HG02870 (cell line): ENCODE data around the gene PPP2R2B.

Experiments used
- ATAC-seq: cut with Tn5 transposase; IDR thresholded peaks from one replicate; pipeline ENCODE4 v1.9.1; 2021; ENCODE audit warnings: mild to moderate bottlenecking, moderate library complexity; ENCODE audit not compliant: unreplicated experiment

PPP2R2B gene

DNA sequence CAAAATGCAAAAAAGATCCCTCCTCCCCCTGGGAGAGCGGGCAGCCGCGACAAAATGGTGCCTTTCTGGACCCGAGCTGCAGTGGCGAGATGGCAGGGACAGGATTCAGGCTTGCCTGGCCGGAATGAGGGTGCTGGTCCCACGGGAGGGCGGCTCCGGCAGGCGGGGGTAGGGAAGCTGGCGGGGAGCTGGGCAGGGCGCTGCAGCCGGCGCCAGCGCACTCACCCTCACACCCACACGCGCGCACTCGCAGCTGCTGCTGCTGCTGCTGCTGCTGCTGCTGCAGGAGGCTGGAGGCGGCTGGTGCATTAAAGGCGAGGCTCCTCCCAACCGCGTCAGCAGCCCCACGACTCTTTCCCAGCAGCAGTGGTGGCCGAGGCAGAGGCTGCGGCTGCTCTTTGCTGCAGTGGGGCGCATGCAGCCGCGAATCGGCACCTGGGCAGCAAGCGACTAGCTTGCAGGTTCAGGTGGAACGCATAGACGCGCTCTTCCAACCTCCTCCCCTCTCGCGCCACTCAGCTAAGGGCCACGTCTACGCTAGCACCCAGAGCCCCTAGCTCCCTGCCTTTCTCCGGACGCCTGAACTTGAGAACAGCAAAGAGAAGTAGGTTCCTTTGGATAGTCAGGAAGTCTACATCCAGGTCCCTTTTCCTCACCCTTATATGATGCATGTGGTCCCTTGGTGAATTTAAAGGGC, at the start of gene PPP2R2B:
Gene PPP2R2B (minus strand): TSS at position 282 of the 697 bp plus-strand sequence.
- ATAC-seq, result no peak

DNA sequence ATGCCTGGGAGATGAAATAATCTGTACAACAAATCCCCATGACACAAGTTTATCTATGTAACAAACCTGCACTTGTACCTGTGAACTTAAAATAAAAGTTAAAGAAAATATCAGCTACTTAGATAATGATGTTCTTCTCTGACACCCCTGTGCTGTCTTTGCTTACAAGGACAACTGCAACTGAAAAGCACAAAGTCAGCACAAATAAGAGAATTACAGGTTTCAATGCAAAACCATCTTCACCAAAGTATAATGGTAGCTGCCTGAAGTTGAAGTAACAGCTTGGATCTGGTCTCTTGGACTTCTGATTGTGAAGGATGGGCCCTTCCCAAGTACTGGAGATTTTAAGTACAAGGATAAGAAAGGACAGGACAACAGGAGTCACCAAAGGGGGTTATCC, 45.6 kb upstream of the PPP2R2B start:
- ATAC-seq, result no peak

DNA sequence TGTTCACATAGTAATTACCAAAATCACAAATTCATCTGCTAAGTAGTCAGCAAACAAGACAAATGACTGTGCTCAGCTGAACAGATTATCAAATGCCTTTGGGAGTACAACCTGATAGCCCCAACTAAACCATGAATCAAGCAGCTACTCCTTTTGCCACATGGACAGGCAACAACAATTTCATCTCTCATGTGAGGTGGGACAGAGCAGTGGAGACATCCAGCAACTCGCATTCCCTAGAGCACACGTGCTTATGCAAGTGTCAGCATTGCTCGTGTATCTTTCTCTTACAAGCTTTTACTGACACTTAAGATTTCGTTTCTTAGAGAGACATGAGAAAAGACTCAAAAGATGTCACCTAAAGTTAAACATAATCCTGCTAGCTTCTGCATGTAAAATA, 42.7 kb upstream of the PPP2R2B start:
- ATAC-seq, result no peak

DNA sequence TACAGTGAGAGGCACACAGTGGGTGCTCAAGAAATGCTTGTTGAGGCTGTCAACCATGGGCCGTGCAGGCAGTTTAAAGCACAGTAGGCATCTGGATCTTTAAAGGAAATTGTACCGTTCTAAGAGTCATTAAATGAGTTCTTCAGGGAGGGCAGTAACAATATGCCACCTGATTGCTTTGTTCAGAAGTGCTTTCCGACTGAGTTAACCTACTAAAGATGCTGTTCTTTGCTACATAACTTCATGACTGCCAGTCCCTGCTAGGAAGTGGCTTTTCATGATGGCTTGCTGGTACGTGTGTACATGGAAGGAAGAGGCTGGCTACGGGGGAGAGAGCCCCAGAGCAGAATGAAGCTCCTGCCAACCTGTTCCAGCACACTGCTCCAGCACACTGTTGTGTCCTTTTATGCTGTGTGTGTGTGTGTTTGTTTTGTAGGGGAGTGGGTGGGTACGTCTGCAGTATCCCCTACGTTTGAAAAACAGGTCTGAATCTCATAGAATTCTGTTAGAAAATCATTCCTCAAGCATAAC, 41.9 kb upstream of the PPP2R2B start:
- ATAC-seq, result no peak

DNA sequence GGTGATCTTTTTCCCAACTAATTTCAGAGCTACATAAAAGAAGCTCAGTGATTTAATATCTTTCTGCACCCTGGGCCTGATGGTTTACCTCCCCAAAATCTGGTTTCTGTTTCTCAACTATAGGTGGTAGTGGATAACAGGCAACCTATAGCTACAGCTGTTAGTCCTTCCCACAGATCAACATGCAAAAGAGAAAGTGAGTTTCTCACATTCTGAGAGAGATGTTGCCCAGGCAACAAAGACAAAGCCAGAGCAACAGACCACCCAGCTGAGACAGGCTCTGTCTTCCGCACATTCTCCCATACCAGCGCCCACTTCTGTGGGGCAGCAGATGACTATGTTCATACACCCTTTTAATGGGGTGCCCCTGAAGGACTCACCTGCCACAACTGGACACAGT, 40.7 kb upstream of the PPP2R2B start:
- ATAC-seq, result no peak

DNA sequence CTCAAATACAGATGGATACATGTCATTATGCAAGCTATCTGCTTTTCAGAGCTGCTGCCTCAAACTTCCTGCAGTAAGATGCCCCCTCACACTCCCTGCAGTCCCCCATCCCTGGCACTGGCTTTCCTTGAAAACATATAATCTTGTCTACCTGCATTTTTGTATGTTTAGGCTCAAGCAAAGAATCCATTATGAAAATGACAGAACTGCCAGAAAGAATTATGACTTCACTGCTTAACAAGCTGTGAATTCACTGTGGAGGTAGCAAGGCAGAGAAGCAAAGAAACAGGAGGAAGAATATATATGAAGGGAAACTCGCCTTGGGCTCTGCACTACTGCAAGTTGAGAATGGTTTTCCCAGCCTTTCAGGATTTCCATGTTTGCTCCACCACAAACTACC, 39.4 kb upstream of the PPP2R2B start:
- ATAC-seq, result no peak

DNA sequence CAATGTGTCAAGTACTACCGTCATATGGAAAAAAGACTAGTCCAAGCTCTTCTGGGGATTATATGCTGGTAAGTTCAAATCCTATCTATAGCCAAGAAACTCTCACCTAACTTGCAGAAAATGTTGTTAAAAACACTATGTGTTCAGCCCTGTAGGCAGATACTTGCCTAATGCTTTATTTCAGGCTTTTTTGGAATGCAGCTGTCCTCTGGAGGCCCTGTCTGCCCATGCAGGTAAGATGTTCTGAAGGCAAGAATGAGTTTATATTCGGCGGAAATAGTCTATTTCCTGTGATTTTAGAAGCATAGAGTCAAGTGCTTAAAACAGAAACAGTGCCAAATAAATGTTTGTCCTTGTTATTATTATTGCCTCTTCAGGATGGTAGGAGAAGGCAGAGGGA, 34.3 kb upstream of the PPP2R2B start:
- no peak for ATAC-seq

DNA sequence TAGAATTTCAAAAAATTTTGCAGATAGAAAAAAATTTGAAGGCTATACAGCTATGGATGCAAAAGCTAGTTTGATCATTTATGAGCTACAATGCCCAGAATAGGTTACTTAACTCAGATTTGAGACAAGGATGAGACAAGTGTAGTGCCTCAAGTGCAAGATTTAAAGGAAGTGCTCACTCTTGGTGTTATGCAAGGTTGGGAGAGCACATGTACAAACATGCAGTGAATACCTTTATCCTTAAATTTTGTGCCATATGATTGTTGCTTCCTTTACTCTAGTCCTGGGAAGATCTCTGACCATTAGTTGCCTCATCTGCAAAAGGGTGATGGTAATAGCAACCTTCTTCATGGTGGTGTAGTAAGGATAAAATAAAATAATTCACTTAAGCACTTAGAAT, 31.7 kb upstream of the PPP2R2B start:
- ATAC-seq, result no peak

DNA sequence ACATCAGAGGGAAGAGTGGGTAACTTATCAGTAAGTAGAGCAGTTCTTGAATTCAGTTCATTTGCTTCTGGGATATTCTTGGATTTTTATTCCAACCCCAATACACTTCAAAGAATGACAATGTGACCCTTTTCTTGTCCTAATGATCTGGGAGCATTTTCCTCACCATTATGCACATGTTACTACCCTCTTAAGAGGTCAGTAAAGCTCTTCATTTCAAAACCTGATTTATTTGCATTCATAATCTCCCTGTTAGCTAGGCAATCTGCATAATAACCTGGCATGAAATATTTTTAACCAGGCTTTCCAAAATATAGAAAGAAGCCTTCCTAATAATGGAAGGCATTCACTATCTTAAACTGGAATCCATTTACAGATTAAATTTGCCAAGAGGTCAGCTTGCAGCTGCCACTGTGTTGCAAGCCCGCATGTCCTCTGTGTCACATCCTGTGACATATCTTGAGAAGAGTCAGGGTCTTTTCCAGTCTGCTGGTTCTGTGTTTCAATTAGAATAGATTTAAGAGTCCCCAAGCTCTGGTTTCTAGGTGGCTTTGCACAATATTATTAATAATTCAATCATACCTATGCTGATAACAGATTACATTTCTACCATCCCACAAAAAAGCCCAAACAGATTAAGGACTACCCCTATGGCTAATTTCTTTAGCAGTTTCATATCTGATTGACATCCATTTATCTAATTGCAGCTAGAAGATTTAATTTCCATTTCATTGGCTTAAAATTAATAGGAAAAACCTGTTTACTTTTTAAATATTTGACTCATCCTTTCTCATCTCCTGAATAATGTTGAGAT, 30.9 kb upstream of the PPP2R2B start:
- ATAC-seq, result no peak

DNA sequence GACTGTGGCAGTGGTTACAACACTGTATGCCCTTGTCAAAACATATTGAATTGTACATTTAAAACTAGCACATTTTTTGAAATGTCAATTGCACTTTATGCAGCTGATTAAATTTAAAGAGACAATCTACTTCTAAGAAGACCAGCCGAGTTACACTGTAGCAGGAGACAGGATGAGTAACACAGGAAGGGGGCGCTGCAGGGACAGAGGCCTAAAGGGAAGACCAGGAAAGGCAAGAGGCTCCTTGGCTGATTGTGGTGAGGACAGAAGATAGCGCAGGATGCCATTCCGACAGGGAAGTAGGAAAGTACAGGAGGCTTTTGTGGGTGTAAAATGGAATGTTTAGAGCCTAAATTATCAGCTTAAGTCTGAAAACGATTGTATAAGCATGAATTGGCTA, 28.2 kb upstream of the PPP2R2B start:
- ATAC-seq, result no peak

DNA sequence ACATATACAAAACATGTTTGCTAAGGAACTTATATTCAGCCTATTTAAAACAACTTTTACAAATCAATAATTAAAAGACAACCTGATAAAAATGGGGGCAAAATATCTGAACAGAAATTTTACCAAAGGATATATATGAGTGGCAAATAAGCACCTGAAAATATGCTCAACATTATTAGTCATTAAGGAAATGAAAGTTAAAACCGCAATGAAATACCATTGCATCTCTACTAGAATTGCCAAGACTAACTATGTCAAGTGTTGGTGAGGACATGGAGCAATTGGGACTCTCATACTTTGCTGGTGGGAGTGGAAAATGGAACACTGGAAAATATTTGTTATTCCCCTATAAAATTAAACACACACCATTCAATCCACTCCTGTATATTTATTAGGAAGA, 26.3 kb upstream of the PPP2R2B start:
- ATAC-seq, result no peak

DNA sequence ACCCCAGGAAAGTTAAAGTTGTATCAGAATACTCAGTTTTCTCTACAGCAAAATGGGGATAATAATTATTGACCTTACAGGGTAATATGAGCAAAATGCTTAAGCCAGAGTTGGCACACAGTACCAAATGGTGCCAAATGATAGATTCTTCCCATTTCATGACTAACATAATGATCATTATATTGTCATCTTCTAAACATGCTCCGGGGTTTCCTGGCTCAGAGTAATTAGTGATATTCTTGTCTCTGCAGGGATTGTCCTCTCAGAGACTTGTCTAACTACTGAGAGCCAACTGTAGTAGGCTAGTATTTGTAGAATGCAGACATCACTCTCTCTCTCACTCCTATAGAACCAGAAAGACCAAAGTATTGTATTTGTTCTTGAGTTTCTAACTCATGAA, 25.2 kb upstream of the PPP2R2B start:
- ATAC-seq, result no peak

DNA sequence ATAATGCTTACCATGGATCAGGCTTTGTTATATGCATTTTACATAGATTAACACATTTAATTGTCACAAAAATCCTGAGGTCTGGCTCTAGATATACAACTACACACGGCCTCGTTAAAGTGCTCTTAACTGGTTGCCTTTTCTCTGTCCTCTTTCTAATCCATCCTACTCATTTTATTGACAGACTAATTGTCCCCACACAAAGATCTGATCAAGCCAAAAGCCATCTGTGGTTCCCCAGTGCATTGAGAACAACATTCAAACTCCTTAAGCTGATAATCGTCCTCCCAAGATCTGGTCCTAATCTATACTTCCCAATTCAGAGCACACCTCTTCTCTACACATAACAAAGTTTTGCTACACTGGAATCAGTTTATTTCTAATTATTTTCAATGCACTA, 23.9 kb upstream of the PPP2R2B start:
- ATAC-seq, result no peak

DNA sequence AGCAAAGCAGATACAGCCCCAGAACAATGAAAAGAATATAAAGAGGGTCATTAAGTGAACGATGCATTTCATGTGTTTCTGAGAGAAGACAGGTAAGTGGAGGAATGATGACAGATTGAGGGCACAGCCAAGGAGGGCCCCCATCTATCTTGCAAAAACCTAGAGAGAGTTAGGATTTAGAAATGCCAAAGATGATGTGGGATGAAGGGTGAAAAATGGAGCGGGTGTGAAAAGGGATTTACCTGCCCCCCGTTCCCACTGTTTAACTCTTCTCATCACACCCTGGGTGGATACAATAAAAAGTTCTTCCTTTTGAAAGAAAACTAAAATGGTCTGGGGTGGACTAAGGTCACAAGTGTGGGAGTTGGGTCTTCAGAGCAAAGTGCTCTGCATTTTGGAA, 18.5 kb upstream of the PPP2R2B start:
- ATAC-seq, result no peak

DNA sequence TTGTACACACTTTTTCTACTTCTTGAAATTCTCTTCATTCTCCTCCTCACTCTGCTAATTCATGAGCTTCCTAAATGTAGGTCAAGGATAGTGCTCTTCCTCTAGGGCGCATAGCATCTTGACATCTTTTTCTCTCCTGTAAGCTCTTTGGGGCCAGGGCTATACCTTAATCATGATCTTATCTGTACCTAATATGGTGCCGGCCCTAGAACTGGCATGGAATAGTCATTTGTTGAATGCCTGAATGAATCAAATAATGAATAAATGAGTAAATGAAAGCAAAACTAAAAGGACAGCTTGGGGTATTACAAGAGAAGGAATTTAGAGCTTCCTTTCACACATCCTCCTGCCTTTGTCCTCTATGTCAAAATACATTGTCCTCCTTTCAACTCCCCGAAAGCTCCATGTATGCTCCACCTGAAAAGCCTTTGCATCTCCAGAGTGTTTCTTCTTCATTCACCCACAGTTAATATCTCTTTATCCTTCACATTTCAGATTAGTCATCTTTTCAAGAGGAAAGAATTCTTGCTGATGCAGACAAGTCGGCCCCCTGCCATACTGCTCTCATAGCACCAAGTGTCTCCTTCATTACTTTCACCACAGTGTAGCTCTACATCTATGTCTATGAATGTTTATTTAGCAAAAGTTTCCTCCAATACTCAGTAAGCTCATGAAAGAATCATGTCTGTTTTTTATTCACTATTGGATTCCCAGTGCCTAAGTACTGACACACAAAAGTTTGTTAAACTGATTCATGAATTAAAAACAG, 16.4 kb upstream of the PPP2R2B start:
- ATAC-seq, result no peak

DNA sequence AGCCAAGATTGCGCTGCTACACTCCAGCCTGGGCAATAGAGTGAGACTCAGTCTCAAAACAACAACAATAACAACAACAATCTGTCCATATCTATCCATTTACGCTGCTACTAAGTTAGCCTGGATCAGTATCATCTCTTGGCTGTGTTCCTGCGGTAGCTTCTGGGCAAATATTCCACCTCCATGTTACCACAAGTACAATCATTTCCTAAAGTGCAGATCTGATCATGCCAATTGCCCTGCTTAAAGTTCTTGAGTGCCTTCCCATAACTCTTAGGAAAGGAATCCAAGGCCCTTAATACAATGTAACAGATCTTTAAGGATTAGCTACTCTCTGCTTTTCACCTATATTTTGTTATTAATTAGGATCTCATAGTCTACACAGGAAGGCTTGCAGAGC, 15.4 kb upstream of the PPP2R2B start:
- no peak for ATAC-seq

DNA sequence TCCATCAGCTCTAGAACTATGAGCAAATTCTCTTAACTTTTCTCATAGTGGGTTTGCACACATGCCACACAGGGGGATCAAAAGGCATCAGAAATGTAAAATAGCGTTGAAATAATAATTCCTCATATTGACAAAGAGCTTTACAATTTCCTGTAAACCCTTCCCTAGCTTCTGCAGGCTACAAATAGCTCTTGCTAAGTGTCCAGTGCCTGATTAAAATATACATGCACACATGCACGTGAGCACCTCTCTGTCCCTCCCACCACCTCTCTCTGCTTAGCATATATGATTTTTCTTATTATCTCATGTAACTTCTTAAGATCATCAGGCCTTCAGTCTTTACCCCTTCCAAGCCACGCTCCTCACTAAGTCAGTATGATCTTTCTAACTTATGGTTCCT, 13.7 kb upstream of the PPP2R2B start:
- ATAC-seq, result no peak

DNA sequence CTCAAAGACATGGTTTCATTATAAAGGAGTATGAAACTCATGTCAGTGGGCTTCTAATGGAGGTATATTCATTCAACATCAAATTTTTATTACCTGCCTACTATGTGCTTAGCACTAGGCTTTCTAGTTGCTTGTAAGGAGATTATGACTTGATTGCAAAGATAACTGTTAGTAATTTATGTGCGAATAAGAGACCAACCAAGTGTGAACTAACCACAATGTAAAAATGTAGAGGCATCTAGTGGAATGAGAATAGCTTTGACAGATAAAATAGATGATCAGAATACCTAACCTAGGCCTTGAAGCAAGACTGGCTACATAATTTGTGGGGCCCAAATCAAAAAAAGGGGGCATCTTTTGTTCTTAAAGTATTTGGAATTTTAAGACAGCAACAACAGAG, 13.0 kb upstream of the PPP2R2B start:
- no peak for ATAC-seq

DNA sequence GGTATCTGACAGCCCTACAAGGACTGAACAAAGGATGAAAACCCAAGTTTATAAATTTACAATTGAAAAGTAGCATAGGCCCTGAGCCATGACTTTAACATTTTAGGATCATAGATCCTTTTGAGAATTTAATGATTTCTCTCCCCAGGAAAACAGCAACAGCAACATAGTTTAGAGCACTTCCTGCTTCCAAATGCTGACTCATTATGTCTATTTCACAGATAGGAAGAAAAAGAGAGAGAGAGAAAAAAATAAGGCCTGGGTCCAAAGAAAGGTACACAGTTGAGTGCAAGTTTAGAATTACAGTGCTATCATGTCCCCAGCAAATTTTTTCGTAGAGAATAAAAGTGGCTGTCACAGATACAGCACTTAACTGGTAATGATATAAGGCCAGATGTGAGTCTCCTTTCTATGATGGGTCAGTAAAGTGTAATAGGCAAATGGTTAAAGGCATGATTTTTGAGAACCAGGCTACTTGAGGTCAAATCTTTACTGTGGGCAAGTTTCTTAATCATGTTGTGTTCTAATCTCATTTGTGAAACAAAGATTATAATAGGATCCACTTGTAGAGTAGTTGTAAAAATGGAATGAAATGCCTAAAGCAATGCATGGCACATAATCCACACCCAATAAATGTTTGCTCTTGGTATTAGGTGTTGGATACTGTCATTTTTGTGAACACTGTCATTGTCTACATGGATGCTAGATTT, 12.3 kb upstream of the PPP2R2B start:
- no peak for ATAC-seq

DNA sequence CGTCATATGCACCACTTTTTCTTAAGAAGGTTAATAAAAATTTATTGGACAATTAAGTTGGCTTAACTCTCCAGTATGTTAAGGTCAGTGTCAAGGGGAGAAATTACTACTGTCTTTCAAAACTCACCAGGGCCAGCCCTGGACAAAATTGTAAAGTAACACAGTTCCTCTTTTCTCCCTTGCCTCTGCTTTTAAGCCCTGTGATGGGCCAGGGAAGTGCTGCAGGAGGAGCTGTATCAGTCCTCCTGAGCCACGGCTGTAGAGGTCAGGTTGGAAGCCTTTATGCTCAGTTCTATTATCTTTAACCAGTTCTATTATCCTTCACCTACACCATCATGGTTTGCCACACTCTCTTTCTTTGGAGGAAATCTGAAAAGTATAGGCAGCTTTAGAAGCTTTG, 11.5 kb upstream of the PPP2R2B start:
- no peak for ATAC-seq

DNA sequence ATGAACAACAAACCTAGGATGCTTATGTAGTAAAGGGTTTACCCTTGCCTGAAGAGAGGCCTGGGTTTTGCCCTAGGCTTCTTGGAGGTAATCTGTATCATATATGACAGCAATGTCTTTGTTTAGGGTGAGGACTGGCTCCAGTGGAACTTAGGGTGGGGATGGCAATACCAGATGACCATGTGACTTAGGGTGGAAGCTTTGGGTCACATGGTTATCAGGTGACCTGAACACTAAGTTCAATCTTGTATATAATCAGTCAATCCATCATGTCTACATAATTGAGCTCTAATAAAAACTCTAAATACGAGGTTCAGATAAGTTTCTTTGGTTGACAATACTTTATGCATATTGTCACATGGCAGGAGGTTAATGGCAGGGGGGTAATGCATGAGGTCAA, 10.6 kb upstream of the PPP2R2B start:
- ATAC-seq, result no peak
